NCI-H146 treated with DMSO at 0.1 percent for 48 hours (cell line): ENCODE results near the gene TJP3.

Source experiments
- DNase-seq: peaks from one replicate; lab custom pipeline; 2025; ENCODE audit not compliant: unreplicated experiment; lab: John Stamatoyannopoulos, UW

Gene TJP3

GRCh38 chr19:3767050-3767449 is 58.9 kb downstream of the TJP3 start:
- DNase-seq = no peak

DNA sequence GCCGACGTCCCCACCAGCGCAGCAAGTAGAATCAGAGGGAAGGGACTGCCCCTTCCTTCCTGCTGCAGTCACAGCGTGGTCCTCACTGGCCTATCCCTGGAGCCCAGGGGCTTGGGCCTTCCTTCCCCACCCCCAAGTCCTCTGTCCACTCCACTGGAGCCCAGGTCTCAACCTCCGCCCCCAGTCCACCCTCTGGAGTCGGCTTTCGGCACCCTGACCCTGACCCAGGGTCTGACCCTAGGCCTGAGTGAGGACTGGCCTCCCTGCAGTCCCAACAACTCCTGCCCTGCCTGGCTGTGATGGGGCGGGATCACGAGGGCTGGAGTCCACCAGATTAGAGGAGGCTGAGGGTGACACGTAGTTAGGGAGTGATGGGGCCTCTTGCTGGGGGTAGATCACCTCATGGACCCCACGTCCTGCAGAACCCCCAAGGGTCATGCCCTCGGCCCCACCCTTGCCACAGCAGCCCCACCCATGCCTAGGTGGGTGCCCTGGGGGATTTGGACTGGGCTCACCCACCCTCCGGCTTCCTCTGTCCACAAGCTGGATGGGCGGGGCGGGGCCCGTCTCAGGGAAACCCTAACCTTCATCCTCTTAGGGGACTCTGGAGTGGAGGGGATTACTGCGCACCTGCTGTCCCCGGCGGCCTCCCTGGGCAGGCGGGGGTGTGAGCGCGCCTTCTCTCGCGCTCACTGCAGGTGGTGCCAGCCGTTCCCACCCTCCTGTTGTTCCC is 60.0 kb downstream of the TJP3 start:
- DNase-seq = no peak

DNA sequence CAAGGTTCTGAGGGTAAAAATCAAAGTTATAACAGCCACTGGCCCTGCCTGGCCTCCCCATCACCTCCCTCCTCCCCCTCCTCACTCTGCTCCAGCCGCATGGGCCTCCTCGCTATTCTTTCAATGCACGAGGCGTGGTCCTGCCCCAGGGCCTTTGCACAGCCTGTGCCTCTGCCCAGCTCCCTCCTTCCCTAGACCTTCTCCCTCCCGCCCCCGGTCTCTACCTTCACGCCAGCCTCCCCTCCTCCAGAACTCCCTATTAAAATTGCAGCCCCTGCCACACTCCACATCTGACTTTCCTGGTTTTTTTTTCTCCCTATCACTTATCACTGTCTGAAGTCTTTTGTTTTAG is 60.5 kb downstream of the TJP3 start:
- DNase-seq = no peak

- no peak for DNase-seq
These were observed 61.3 kb downstream of the TJP3 start for GRCh38 chr19:3769494-3769893.

- no peak for DNase-seq
These were observed 62.2 kb downstream of the TJP3 start for GRCh38 chr19:3770136-3770999.

- no peak for DNase-seq
These were observed 63.1 kb downstream of the TJP3 start for GRCh38 chr19:3771000-3771905.

DNA sequence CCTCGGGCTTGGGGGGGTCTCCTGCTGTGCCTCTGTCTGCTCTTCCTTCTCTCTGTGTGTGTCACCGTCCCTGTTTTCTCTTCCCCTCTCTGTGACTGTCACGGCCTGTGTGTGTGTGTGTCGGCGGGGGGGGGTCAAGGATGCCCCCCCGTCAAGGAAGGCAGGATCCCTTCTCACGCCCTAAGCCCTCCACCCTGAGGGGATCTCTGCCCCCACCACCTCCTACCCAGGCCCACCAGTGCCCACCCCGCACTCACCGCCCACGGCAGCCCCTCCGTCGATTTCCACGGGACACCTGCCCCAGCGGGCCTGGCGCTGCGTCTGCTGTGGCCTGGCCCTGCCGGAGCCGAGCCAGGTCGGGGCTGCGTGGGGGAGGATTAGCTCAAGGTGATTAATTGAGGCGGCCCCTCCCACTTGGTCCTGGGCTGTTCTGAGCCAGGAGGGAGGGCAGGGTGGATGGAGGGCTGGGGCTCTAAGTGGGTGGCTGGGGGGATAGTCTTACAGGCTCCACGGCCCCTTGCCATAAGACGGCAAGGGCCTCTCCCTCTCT is 63.8 kb downstream of the TJP3 start, which contains the start of gene RAX2:
Gene RAX2 (minus strand): TSS at position 323 of the 550 bp plus-strand sequence. CDS start 486 bp downstream, outside the sequence.
- no peak for DNase-seq

GRCh38 chr19:3773814-3774515 is 65.8 kb downstream of the TJP3 start:
- DNase-seq = no peak

- DNase-seq = no peak
These were observed 66.6 kb downstream of the TJP3 start for GRCh38 chr19:3774621-3775373.

- DNase-seq = no peak
These were observed 67.2 kb downstream of the TJP3 start for GRCh38 chr19:3775374-3775711.

GRCh38 chr19:3775831-3776230 is 67.6 kb downstream of the TJP3 start:
- DNase-seq = no peak

GRCh38 chr19:3776479-3777040 is 68.4 kb downstream of the TJP3 start:
- DNase-seq = no peak

GRCh38 chr19:3778104-3778867 is 70.1 kb downstream of the TJP3 start:
- DNase-seq = no peak

- no peak for DNase-seq
These were observed 70.9 kb downstream of the TJP3 start for GRCh38 chr19:3778899-3779723.

DNA sequence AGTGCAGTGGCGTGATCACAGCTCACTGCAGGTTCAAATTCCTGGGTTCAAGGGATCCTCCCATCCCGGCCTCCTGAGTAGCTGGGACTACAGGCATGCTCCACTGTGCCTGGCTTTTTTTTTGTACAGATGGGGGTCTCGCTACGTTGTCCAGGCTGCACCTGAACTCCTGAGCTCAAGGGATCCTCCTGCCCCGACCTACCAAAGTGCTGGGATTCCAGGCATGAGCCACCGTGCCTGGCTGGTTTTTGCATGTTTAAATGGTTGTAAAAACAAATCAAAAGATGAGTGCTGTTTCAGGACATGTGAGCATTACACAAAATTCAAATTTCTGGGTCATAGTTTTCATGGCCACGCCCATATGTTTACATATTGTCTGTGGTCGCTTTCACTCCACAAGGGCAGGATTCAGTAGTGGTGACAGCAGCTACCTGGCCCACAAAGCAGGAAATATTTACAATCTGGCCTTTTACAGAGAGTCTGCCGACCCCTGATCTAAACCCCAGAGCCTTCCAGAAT is 72.7 kb downstream of the TJP3 start:
- DNase-seq = no peak

DNA sequence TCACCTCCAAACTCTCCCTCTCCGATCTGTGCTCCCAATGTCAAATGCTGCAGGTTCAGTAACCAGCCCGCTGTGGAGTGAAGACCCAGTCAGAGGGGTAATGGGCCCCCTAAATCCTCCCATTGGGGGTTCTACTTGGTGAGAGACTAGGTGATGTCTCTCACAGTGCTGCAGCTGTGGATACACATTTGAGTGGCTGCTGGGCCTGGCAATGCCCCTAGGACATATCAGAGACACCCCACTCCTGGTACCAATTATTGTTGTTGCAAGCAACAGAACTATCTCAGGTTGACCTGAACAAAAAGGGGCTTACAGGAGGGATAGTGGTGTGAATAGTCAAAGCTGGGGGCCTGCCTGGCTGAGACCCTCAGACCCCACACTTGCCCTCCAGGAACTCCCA is 73.4 kb downstream of the TJP3 start:
- DNase-seq = no peak

- DNase-seq = no peak
These were observed 74.1 kb downstream of the TJP3 start for GRCh38 chr19:3782330-3782729.

- no peak for DNase-seq
These were observed 74.7 kb downstream of the TJP3 start for GRCh38 chr19:3782903-3783302.
